Measurements from ENCODE around the gene NACC2.

- TF ChIP-seq CTCF (conservative IDR thresholded peaks at IDR 0.05 in 1 of 2, IDR thresholded peaks at IDR 0.05 in 1 of 2; ENCODE audit: low read depth in 1 of 2, low read length in 2 of 2) (no peak), EZH2 (IDR thresholded peaks at IDR 0.05; ENCODE audit: low read length, missing control alignments) (no peak)
Observed at GRCh38 chr9:135995816-135996215, 99.3 kb downstream of the NACC2 start.

Data from fibroblast of lung (primary cell).